WTC11 (cell line): ENCODE measurements around the gene RFX8. TPM values are rescaled to one million over a fixed set of nuclear protein-coding genes. Genes with fewer than 3 reads are reported as not detected.

Experiments
- ATAC-seq: fragments of 200-7000 bp; cut with Tn5 transposase; 2 replicates; pipeline ENCODE4 v1.10.0; 2021; ENCODE audit warnings: mild to moderate bottlenecking, moderate library complexity
- CTCF ChIA-PET: fragments of 300-600 bp; sonication (Branson Sonifier 250); formaldehyde crosslinking; loops from one replicate; lab custom pipeline; 2021; ENCODE audit warnings: antibody characterized with exemption; lab: Charles Lee
- POLR2A ChIA-PET: fragments of 350-600 bp; sonication (Branson Sonifier 250); formaldehyde crosslinking; loops from one replicate; lab custom pipeline; 2021; ENCODE audit warnings: antibody characterized with exemption; lab: Charles Lee
- DNase-seq: peaks from one replicate; pipeline ENCODE4 v3.0.0; 2021; ENCODE audit warnings: low spot score
- H3K27ac Mint-ChIP-seq: 2 replicates; pipeline ENCODE4 v1.8.0; 2021; ENCODE audit warnings: mixed read lengths
- H3K27me3 Mint-ChIP-seq: 2 replicates; pipeline ENCODE4 v1.8.0; 2021; ENCODE audit warnings: low read depth, mild to moderate bottlenecking, moderate library complexity, mixed read lengths
- H3K36me3 Mint-ChIP-seq: 2 replicates; pipeline ENCODE4 v1.8.0; 2021; ENCODE audit warnings: mixed read lengths
- H3K4me1 Mint-ChIP-seq: 2 replicates; pipeline ENCODE4 v1.8.0; 2022; ENCODE audit warnings: mixed read lengths
- H3K4me3 Mint-ChIP-seq: 2 replicates; pipeline ENCODE4 v1.8.0; 2021; ENCODE audit warnings: mild to moderate bottlenecking, moderate library complexity, mixed read lengths
- H3K9me3 Mint-ChIP-seq: 2 replicates; pipeline ENCODE4 v1.8.0; 2021; ENCODE audit warnings: mixed read lengths
- ATF1 ChIP-seq: sonication (generic); formaldehyde crosslinking; IDR thresholded peaks from 2 replicates; pipeline ENCODE4 v1.8.1; 2023; ENCODE audit warnings: mild to moderate bottlenecking, moderate library complexity, missing genetic modification reagents
- CBFB ChIP-seq: sonication (generic); formaldehyde crosslinking; IDR thresholded peaks from 2 replicates; pipeline ENCODE4 v1.8.1; 2022; ENCODE audit warnings: mild to moderate bottlenecking, low read depth, missing genetic modification reagents
- FOXK1 ChIP-seq: sonication (generic); formaldehyde crosslinking; IDR thresholded peaks from 2 replicates; pipeline ENCODE4 v1.8.0; 2022; ENCODE audit warnings: mild to moderate bottlenecking, moderate library complexity, missing genetic modification reagents
- GABPB1 ChIP-seq: sonication (generic); formaldehyde crosslinking; IDR thresholded peaks from 2 replicates; pipeline ENCODE4 v1.8.1; 2023; ENCODE audit warnings: mild to moderate bottlenecking, missing genetic modification reagents
- GTF2I ChIP-seq: fragments of 250-450 bp; sonication (Bioruptor Pico); conservative IDR thresholded peaks from 2 replicates; pipeline ENCODE4 v1.4.0; 2021; ENCODE audit warnings: mild to moderate bottlenecking
- HMGA2 ChIP-seq: fragments of 250-450 bp; sonication (Bioruptor Pico); IDR thresholded peaks from 2 replicates; pipeline ENCODE4 v1.4.0; 2021; ENCODE audit warnings: mild to moderate bottlenecking, moderate library complexity
- IRF2 ChIP-seq: sonication (generic); formaldehyde crosslinking; IDR thresholded peaks from 2 replicates; pipeline ENCODE4 v1.8.0; 2022; ENCODE audit warnings: low read depth, missing genetic modification reagents, borderline replicate concordance
- JAZF1 ChIP-seq: fragments of 250-450 bp; sonication (Bioruptor Pico); IDR thresholded peaks from 2 replicates; pipeline ENCODE4 v1.9.0; 2021; ENCODE audit warnings: moderate library complexity, mild to moderate bottlenecking, inconsistent platforms
- JUN ChIP-seq: sonication (generic); formaldehyde crosslinking; IDR thresholded peaks from 2 replicates; pipeline ENCODE4 v1.8.0; 2023; ENCODE audit warnings: mild to moderate bottlenecking, missing genetic modification reagents
- NFATC4 ChIP-seq: fragments of 250-450 bp; sonication (Bioruptor Pico); IDR thresholded peaks from 2 replicates; pipeline ENCODE4 v1.9.0; 2021; ENCODE audit warnings: mild to moderate bottlenecking
- NR1H2 ChIP-seq: sonication (generic); formaldehyde crosslinking; IDR thresholded peaks from 2 replicates; pipeline ENCODE4 v1.9.0; 2021; ENCODE audit warnings: mild to moderate bottlenecking, moderate library complexity, missing genetic modification reagents
- NR2C2 ChIP-seq: sonication (generic); formaldehyde crosslinking; IDR thresholded peaks from 2 replicates; pipeline ENCODE4 v1.8.0; 2022; ENCODE audit warnings: mild to moderate bottlenecking, missing genetic modification reagents
- OVOL2 ChIP-seq: fragments of 250-450 bp; sonication (Bioruptor Pico); IDR thresholded peaks from 2 replicates; pipeline ENCODE4 v1.9.0; 2021; ENCODE audit warnings: mild to moderate bottlenecking, borderline replicate concordance
- SP1 ChIP-seq: sonication (generic); formaldehyde crosslinking; conservative IDR thresholded peaks from 2 replicates; pipeline ENCODE4 v1.8.1; 2022; ENCODE audit warnings: missing genetic modification reagents
- ZBTB21 ChIP-seq: sonication (generic); formaldehyde crosslinking; IDR thresholded peaks from 2 replicates; pipeline ENCODE4 v1.8.1; 2023; ENCODE audit warnings: mild to moderate bottlenecking, missing genetic modification reagents, borderline replicate concordance
- ZNF219 ChIP-seq: sonication (generic); formaldehyde crosslinking; IDR thresholded peaks from 2 replicates; pipeline ENCODE4 v1.8.0; 2023; ENCODE audit warnings: missing genetic modification reagents, mild to moderate bottlenecking, borderline replicate concordance
- ZNF232 ChIP-seq: sonication (generic); formaldehyde crosslinking; IDR thresholded peaks from 2 replicates; pipeline ENCODE4 v1.8.0; 2022; ENCODE audit warnings: mild to moderate bottlenecking, missing genetic modification reagents
- ZNF423 ChIP-seq: fragments of 250-450 bp; sonication (Bioruptor Pico); IDR thresholded peaks from 2 replicates; pipeline ENCODE4 v2.1.2; 2022; ENCODE audit warnings: mild to moderate bottlenecking, moderate library complexity
- total RNA-seq: library from RNA; stranded (reverse); gene quantifications from 3 replicates; pipeline ENCODE4 v1.2.3, GENCODE V29; 2021
- TF ChIP-seq, protein P1 (sequence below): sonication (generic); formaldehyde crosslinking; IDR thresholded peaks from 2 replicates; pipeline ENCODE4 v1.8.0; 2022; ENCODE audit warnings: mild to moderate bottlenecking, missing genetic modification reagents
- TF ChIP-seq, protein P2 (sequence below): fragments of 250-450 bp; sonication (Bioruptor Pico); conservative IDR thresholded peaks from 2 replicates; pipeline ENCODE4 v1.9.0; 2021; ENCODE audit warnings: mild to moderate bottlenecking
- TF ChIP-seq, protein P3 (sequence below): fragments of 250-450 bp; sonication (Bioruptor Pico); IDR thresholded peaks from 2 replicates; pipeline ENCODE4 v1.8.0; 2021; ENCODE audit warnings: mild to moderate bottlenecking
- TF ChIP-seq, protein P4 (sequence below): sonication (generic); formaldehyde crosslinking; IDR thresholded peaks from 2 replicates; pipeline ENCODE4 v1.8.1; 2022; ENCODE audit warnings: missing genetic modification reagents, borderline replicate concordance
- TF ChIP-seq, protein P5 (sequence below): sonication (generic); formaldehyde crosslinking; IDR thresholded peaks from 2 replicates; pipeline ENCODE4 v1.8.0; 2023; ENCODE audit warnings: missing genetic modification reagents

Gene RFX8
- total RNA-seq, 1 experiment from 2014 or later, result 0.28 TPM

DNA sequence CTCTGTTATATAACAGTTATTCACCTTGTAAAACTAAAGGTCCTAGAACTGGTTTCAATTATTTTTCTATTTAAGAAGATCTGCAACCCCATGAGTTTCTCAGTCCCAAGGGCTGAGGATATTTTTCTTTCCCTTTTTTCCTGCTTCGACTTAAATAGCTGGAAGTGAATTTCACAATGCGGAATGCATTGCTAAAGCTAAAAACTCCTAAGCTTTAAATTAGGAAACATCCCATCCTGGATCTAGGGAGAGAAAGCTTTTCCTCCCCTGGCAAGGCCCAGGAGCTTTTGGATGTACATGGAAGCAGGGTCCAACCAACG lies 1.4 kb downstream of the RFX8 start (continued):
- TF ChIP-seq IRF2 (CRISPR knock-in tag) (no peak), CBFB (CRISPR knock-in tag) (no peak), NR1H2 (no peak)

DNA sequence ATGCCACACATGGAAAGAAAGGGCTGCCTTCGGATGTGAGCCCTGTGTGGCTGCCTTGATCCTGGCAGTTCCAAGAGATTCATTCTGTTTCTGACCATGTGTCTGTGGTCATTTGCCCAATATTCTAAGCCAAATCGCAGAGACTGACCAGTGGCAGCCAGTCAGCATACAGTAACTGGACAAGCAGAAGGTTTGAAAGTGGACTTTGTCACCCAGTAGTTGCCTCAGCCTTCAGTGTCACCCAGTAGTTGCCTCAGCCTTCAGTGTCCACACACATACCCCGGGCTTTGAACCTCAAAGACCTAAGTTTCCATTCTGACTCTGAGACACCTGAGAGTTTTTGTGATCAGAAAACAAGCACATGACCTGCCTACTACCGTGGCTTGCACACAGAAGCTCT lies 5.0 kb downstream of the RFX8 start:
- no peak for DNase-seq
- H3K27ac Mint-ChIP-seq, result no peak overlapping the region

DNA sequence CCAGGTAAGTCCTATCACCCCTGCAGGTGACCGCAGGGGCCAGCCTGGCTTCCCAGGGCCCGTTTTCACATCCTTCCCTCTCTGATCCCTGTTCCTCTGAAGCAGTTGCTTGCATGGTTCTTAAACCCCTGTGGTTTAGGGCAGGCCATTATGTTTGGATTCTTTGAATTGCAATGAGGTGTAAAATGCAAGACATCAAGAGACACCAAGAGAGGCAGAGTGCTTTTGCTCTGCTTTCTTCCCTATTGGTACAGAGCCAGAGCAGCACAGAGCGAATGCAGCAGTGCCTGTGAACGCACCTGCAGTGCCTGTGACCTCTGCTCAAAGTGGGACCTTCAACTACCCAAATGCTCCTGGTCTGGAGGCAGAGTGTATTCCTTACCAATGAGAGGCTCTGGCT lies 7.6 kb downstream of the RFX8 start:
- TF ChIP-seq, protein P1, sequence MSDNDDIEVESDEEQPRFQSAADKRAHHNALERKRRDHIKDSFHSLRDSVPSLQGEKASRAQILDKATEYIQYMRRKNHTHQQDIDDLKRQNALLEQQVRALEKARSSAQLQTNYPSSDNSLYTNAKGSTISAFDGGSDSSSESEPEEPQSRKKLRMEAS (CRISPR knock-in tag), result no peak
- no peak for TF ChIP-seq ZNF423 (CRISPR knock-in tag)
- no peak for TF ChIP-seq OVOL2 (CRISPR knock-in tag)
- Mint-ChIP-seq H3K36me3 (no peaks in the 10 kb centered on the region), H3K27ac (peak overlapping the region; percentile 58), H3K27me3 (peaks cover 9% of the 10 kb centered on the region), H3K4me3 (no peak overlapping the region), H3K4me1 (peaks cover 32% of the 10 kb centered on the region), H3K9me3 (no peaks in the 10 kb centered on the region)
- CTCF ChIA-PET, result no interaction called here
- peak; percentile 93 for ATAC-seq
- POLR2A ChIA-PET, result no interaction called here
- DNase-seq, result no peak

More for the DNA sequence above, 5.0 kb downstream of the RFX8 start:
- CTCF ChIA-PET, result no interaction called here
- no peak overlapping the region for H3K4me3 Mint-ChIP-seq
- peak; percentile 91 for TF ChIP-seq GABPB1 (CRISPR knock-in tag)
- TF ChIP-seq, protein P2, sequence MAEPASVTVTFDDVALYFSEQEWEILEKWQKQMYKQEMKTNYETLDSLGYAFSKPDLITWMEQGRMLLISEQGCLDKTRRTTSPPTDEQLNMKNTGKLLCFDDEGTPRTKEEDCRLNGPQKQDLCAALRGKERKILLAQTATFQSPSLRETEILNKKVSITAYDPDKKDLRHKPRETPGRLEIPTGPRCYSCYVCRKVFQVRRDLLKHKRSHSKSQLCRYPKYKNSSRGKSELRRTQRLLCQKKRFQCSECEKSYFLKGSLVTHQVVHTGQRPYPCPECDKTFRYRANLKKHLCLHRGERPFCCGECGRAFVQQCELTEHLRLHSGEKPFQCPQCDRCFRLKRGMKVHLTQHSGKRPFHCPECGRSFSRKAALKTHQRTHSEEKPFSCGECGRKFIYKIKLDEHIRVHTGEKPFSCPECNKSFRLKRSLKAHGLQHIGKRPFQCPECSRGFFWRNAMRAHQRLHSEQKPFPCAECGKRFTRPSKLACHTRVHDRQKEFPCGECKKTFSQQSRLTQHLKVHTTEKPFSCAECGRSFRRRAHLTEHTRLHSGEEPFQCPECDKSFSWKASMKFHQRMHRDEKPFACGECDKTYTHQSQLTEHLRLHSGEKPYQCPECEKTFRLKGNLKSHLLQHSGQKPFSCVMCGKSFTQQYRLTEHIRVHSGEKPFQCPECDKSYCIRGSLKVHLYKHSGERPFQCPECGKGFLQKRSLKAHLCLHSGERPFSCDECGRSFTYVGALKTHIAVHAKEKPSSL, result no peak
- TF ChIP-seq, all 79 proteins: peak for 1
- no peak for ATAC-seq
- Mint-ChIP-seq H3K9me3 (no peaks in the 10 kb centered on the region), H3K27me3 (peaks cover 27% of the 10 kb centered on the region), H3K36me3 (no peaks in the 10 kb centered on the region), H3K4me1 (peaks cover 29% of the 10 kb centered on the region)
- POLR2A ChIA-PET, result no interaction called here

DNA sequence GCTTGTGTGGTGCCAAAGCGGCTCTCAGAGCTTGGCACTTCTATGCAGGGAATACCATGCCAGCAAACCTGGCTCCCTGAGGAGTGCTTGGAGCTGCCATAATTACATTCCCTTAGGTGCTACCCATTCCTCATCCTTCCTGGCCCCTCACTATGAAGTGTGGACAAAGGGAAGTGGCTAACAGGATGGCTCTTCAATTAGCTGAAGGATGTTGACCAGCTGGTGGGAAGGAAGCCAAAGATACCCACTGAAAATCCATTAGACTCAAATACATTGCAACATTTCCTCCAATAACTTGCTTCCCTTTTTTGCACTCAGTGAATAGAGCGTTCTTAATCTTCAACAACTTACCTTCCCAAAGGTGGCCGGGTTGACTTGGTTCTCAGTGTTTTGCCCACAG lies 8.5 kb downstream of the RFX8 start:
- Mint-ChIP-seq H3K36me3 (no peaks in the 10 kb centered on the region), H3K27me3 (peaks cover 3% of the 10 kb centered on the region), H3K4me3 (no peak overlapping the region), H3K4me1 (peaks cover 32% of the 10 kb centered on the region), H3K9me3 (no peaks in the 10 kb centered on the region), H3K27ac (no peak overlapping the region)
- no peak for DNase-seq
- POLR2A ChIA-PET, result interaction anchor here (0.6 to 0.7 kb wide), 2 partner anchors 34 to 109 kb away, joined by 3 to 4 read pairs; no protein-coding TSS in a partner anchor
- CTCF ChIA-PET, result interaction anchor here (1.3 kb wide), 1 partner anchor 124 kb away, joined by 3 read pairs; no protein-coding TSS in a partner anchor
- ATAC-seq, result no peak
- TF ChIP-seq ZBTB21 (CRISPR knock-in tag) (no peak), ATF1 (CRISPR knock-in tag) (no peak), JUN (CRISPR knock-in tag) (no peak), ZNF423 (CRISPR knock-in tag) (no peak), FOXK1 (CRISPR knock-in tag) (no peak), NR2C2 (no peak), NFATC4 (CRISPR knock-in tag) (no peak), JAZF1 (CRISPR knock-in tag) (no peak), GTF2I (CRISPR knock-in tag) (no peak), HMGA2 (CRISPR knock-in tag) (no peak), ZNF232 (CRISPR knock-in tag) (no peak), ZNF219 (CRISPR knock-in tag) (no peak), SP1 (CRISPR knock-in tag) (no peak), NR1H2 (no peak)
- TF ChIP-seq, protein P3, sequence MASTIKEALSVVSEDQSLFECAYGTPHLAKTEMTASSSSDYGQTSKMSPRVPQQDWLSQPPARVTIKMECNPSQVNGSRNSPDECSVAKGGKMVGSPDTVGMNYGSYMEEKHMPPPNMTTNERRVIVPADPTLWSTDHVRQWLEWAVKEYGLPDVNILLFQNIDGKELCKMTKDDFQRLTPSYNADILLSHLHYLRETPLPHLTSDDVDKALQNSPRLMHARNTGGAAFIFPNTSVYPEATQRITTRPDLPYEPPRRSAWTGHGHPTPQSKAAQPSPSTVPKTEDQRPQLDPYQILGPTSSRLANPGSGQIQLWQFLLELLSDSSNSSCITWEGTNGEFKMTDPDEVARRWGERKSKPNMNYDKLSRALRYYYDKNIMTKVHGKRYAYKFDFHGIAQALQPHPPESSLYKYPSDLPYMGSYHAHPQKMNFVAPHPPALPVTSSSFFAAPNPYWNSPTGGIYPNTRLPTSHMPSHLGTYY (CRISPR knock-in tag), result no peak
- TF ChIP-seq, protein P4, sequence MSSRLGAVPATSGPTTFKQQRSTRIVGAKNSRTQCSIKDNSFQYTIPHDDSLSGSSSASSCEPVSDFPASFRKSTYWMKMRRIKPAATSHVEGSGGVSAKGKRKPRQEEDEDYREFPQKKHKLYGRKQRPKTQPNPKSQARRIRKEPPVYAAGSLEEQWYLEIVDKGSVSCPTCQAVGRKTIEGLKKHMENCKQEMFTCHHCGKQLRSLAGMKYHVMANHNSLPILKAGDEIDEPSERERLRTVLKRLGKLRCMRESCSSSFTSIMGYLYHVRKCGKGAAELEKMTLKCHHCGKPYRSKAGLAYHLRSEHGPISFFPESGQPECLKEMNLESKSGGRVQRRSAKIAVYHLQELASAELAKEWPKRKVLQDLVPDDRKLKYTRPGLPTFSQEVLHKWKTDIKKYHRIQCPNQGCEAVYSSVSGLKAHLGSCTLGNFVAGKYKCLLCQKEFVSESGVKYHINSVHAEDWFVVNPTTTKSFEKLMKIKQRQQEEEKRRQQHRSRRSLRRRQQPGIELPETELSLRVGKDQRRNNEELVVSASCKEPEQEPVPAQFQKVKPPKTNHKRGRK (CRISPR knock-in tag), result no peak
- TF ChIP-seq, protein P5, sequence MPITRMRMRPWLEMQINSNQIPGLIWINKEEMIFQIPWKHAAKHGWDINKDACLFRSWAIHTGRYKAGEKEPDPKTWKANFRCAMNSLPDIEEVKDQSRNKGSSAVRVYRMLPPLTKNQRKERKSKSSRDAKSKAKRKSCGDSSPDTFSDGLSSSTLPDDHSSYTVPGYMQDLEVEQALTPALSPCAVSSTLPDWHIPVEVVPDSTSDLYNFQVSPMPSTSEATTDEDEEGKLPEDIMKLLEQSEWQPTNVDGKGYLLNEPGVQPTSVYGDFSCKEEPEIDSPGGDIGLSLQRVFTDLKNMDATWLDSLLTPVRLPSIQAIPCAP, result no peak
